MM.1S (cell line): ENCODE data around the gene FBLN2.

ENCODE experiments used
- DNase-seq: peaks from one replicate; pipeline ENCODE4 v3.0.0-alpha.2; 2015
- H2AFZ ChIP-seq: fragments of 300-600 bp; sonication (generic); 2 replicates; pipeline ENCODE4 v1.6.0; 2016; ENCODE audit warnings: antibody characterized with exemption, low read length
- H3F3A ChIP-seq: fragments of 300-600 bp; sonication (generic); 2 replicates; pipeline ENCODE4 v1.6.1; 2016; ENCODE audit warnings: mild to moderate bottlenecking, antibody characterized with exemption, low read length, moderate library complexity, mixed read lengths; ENCODE audit not compliant: insufficient read depth
- H3K27ac ChIP-seq: fragments of 300-600 bp; sonication (generic); 2 replicates; pipeline ENCODE4 v1.5.1; 2016; ENCODE audit warnings: mild to moderate bottlenecking, low read length
- H3K27me3 ChIP-seq: fragments of 300-600 bp; sonication (generic); replicated peaks from 2 replicates; pipeline ENCODE4 v1.6.0; 2016; ENCODE audit warnings: low read length; ENCODE audit not compliant: insufficient read depth
- H3K36me3 ChIP-seq: fragments of 300-600 bp; sonication (generic); replicated peaks from 2 replicates; pipeline ENCODE4 v1.6.1; 2016; ENCODE audit warnings: mild to moderate bottlenecking, low read length, mixed read lengths; ENCODE audit not compliant: insufficient read depth
- H3K4me1 ChIP-seq: fragments of 300-600 bp; sonication (generic); 2 replicates; pipeline ENCODE4 v1.6.1; 2016; ENCODE audit warnings: low read length, mixed read lengths
- H3K4me2 ChIP-seq: fragments of 300-600 bp; sonication (generic); 2 replicates; pipeline ENCODE4 v1.6.0; 2016; ENCODE audit warnings: low read depth, low read length
- H3K4me3 ChIP-seq: fragments of 300-600 bp; sonication (generic); 2 replicates; pipeline ENCODE4 v1.5.1; 2016; ENCODE audit warnings: low read length, mixed read lengths
- H3K79me2 ChIP-seq: fragments of 300-600 bp; sonication (generic); 2 replicates; pipeline ENCODE4 v1.6.1; 2016; ENCODE audit warnings: mixed run types, low read length, mixed read lengths
- H3K9ac ChIP-seq: fragments of 300-600 bp; sonication (generic); 2 replicates; pipeline ENCODE4 v1.6.1; 2016; ENCODE audit warnings: low read length, mixed read lengths
- H3K9me2 ChIP-seq: fragments of 300-600 bp; sonication (generic); replicated peaks from 2 replicates; pipeline ENCODE4 v1.6.1; 2016; ENCODE audit warnings: mild to moderate bottlenecking, low read length, mixed read lengths; ENCODE audit not compliant: insufficient read depth
- H3K9me3 ChIP-seq: fragments of 300-600 bp; sonication (generic); replicated peaks from 2 replicates; pipeline ENCODE4 v1.6.1; 2016; ENCODE audit warnings: mild to moderate bottlenecking, low read length, mixed read lengths; ENCODE audit not compliant: insufficient read depth
- H4K20me1 ChIP-seq: fragments of 300-600 bp; sonication (generic); 2 replicates; pipeline ENCODE4 v1.6.1; 2016; ENCODE audit warnings: mild to moderate bottlenecking, low read length, moderate library complexity, mixed read lengths; ENCODE audit not compliant: insufficient read depth
- CTCF ChIP-seq: fragments of 300-600 bp; sonication (generic); IDR thresholded peaks from 2 replicates; pipeline ENCODE4 v1.5.1; 2016; ENCODE audit warnings: antibody characterized with exemption, low read length, mixed read lengths
- EZH2 ChIP-seq: fragments of 300-600 bp; sonication (generic); optimal IDR thresholded peaks from 2 replicates; pipeline ENCODE3; 2017; ENCODE audit warnings: low read depth, mild to moderate bottlenecking, antibody characterized with exemption, low read length, mixed read lengths
- EZH2phosphoT487 ChIP-seq: fragments of 300-600 bp; sonication (generic); IDR thresholded peaks from 2 replicates; pipeline ENCODE4 v1.6.1; 2018; ENCODE audit warnings: antibody characterized with exemption, low read length

FBLN2 gene

GRCh38 chr3:13557417-13557816 lies 8.5 kb downstream of the FBLN2 start:
- H3K27ac ChIP-seq: no peak overlapping the region

GRCh38 chr3:13557926-13558325 lies 9.0 kb downstream of the FBLN2 start:
- Histone ChIP-seq H3K27ac (no peak overlapping the region), H4K20me1 (no peaks in the 10 kb centered on the region), H3K4me1 (no peaks in the 10 kb centered on the region), H3K9me2 (no peaks in the 10 kb centered on the region), H3K79me2 (no peaks in the 10 kb centered on the region), H3K27me3 (peaks cover 92% of the 10 kb centered on the region), H3K36me3 (no peaks in the 10 kb centered on the region), H2AFZ (no peak overlapping the region), H3K4me2 (no peak overlapping the region), H3K4me3 (no peak overlapping the region), H3F3A (no peaks in the 10 kb centered on the region), H3K9me3 (no peaks in the 10 kb centered on the region), H3K9ac (no peak overlapping the region)
- DNase-seq: no peak
- TF ChIP-seq EZH2 (no peak), CTCF (no peak), EZH2phosphoT487 (no peak)

More at GRCh38 chr3:13557417-13557816, 8.5 kb downstream of the FBLN2 start:
- no peaks in the 10 kb centered on the region for H3K9me2 ChIP-seq
- no peak overlapping the region for H3K4me3 ChIP-seq
- no peak overlapping the region for H2AFZ ChIP-seq
- no peaks in the 10 kb centered on the region for H3K4me1 ChIP-seq
- no peak overlapping the region for H3K9ac ChIP-seq
- no peaks in the 10 kb centered on the region for H3K9me3 ChIP-seq
- no peaks in the 10 kb centered on the region for H3F3A ChIP-seq
- no peak for DNase-seq
- no peaks in the 10 kb centered on the region for H3K79me2 ChIP-seq
- H3K36me3 ChIP-seq: no peaks in the 10 kb centered on the region
- no peaks in the 10 kb centered on the region for H4K20me1 ChIP-seq
- H3K4me2 ChIP-seq: no peak overlapping the region
- TF ChIP-seq EZH2phosphoT487 (no peak), EZH2 (no peak), CTCF (no peak)
- H3K27me3 ChIP-seq: peaks cover 93% of the 10 kb centered on the region

- no peaks in the 10 kb centered on the region for H3K36me3 ChIP-seq
- H3K4me2 ChIP-seq: no peak overlapping the region
- H3K9me3 ChIP-seq: no peaks in the 10 kb centered on the region
- no peak overlapping the region for H3K4me3 ChIP-seq
- TF ChIP-seq CTCF: no peak
- TF ChIP-seq EZH2: no peak
- no peak for TF ChIP-seq EZH2phosphoT487
- no peaks in the 10 kb centered on the region for H3F3A ChIP-seq
- no peaks in the 10 kb centered on the region for H3K4me1 ChIP-seq
- no peak overlapping the region for H3K27ac ChIP-seq
- no peaks in the 10 kb centered on the region for H4K20me1 ChIP-seq
- no peak overlapping the region for H2AFZ ChIP-seq
- H3K79me2 ChIP-seq: no peaks in the 10 kb centered on the region
- no peak for DNase-seq
- peaks cover 89% of the 10 kb centered on the region for H3K27me3 ChIP-seq
- no peak overlapping the region for H3K9ac ChIP-seq
- H3K9me2 ChIP-seq: no peaks in the 10 kb centered on the region
Measured at GRCh38 chr3:13558651-13559050, 9.7 kb downstream of the FBLN2 start.
